Ovary (tissue), 9 donors: ENCODE results near the gene RAB33A. TPM values are rescaled to one million over a fixed set of nuclear protein-coding genes. Genes with fewer than 3 reads are reported as not detected.

Experiments
- DNase-seq, 5 donors: peaks; one replicate each; pipeline ENCODE4 v3.0.0-alpha.2; 2019 to 2020
- H3K27ac ChIP-seq, 2 donors: fragments of 200-600 bp; one replicate each; pipeline versions ENCODE4 v1.5.1 to v1.8.0; 2019 to 2022
- H3K27me3 ChIP-seq: fragments of 200-600 bp; one replicate; pipeline ENCODE4 v1.8.0; 2022
- H3K36me3 ChIP-seq: fragments of 200-600 bp; sonication (generic); one replicate; pipeline ENCODE4 v1.5.1; 2019
- H3K4me1 ChIP-seq: one replicate; pipeline ENCODE4 v1.8.1; 2013; ENCODE audit warnings: mild to moderate bottlenecking, moderate library complexity; ENCODE audit not compliant: insufficient read depth
- H3K4me3 ChIP-seq: fragments of 200-600 bp; sonication (generic); one replicate; pipeline ENCODE4 v1.5.1; 2017
- H3K9me3 ChIP-seq, 2 donors: fragments of 200-600 bp in 1 of 2; sonication (generic) in 1 of 2; one replicate each; pipeline versions ENCODE4 v1.5.1 to v1.8.1; 2013 to 2019; ENCODE audit warnings: mild to moderate bottlenecking in 1 of 2, moderate library complexity in 1 of 2
- EP300 ChIP-seq: sonication (generic); formaldehyde crosslinking; IDR thresholded peaks from one replicate; pipeline ENCODE4 v1.6.1; 2017; ENCODE audit warnings: antibody characterized with exemption
- POLR2A ChIP-seq: fragments of 450-650 bp; IDR thresholded peaks from one replicate; pipeline ENCODE4 v1.6.1; 2017; ENCODE audit warnings: antibody characterized with exemption, mild to moderate bottlenecking, moderate library complexity
- WGBS, 3 donors: extraction: QIAGEN DNeasy Blood & Tissue Kit in 1 of 3; methylation state at CpG; one replicate each; pipeline versions ENCODE4 v1.1.5 to v1.1.7; 2013 to 2017; 5-methylcytosine and 5-hydroxymethylcytosine counted together
- intact Hi-C, 4 donors: fragments of 100-400 bp; cut with DNase I; formaldehyde crosslinking; loops; one replicate each; pipeline versions ENCODE4 v1.11.0 to v1.15.1; 2022 to 2023
- polyA plus RNA-seq, 2 donors: library from polyadenylated mRNA; stranded (reverse); fragments of 200-250 nt in 1 of 2; fragments of 350-450 nt in 1 of 2; fragmentation: Illumina TruSeq in 1 of 2; extraction: RNeasy Lipid Tissue Mini Kit (QIAGEN cat#74804) in 1 of 2; gene quantifications; one replicate each; pipeline ENCODE4 v1.2.3, GENCODE V29; 2013 to 2014
- total RNA-seq, 7 donors: library from RNA; depleted of rRNA in 2 of 7; stranded (reverse); fragments of >200 nt in 2 of 7; fragmentation: NEBNext Ultra II Directional in 3 of 7; extraction: Animal tissue kit (Norgen Biotek cat#: 25700) in 3 of 7; gene quantifications; one replicate each; pipeline versions ENCODE4 v1.1.0 to v1.2.4, GENCODE V29; 2016 to 2023
- TF ChIP-seq, protein P1 (sequence below), 3 donors: fragments of 450-650 bp in 2 of 3; fragments of 200-600 bp in 1 of 3; IDR thresholded peaks; one replicate each; pipeline versions ENCODE4 v1.5.1 to v1.8.0; 2016 to 2022; ENCODE audit warnings: antibody characterized with exemption in 3 of 3, mild to moderate bottlenecking in 1 of 3
- donor health status: DM: no; HTN: no; CAD: no; lungs with moderate emphysema.
- donor health status: DM: no; HTN: no; CAD: no.
- donor health status: Bipolar disorder and iron deficiency.
- donor health status: DM: yes; HTN: yes; CAD: no.
- donor health status: DM: no; HTN: no; CAD: no.
- donor health status: DM: yes; HTN: yes; CAD: no.

The RAB33A gene
- total and polyA plus RNA-seq, 9 donors, result 0.24 to 3.3 (median 1.8) TPM

DNA sequence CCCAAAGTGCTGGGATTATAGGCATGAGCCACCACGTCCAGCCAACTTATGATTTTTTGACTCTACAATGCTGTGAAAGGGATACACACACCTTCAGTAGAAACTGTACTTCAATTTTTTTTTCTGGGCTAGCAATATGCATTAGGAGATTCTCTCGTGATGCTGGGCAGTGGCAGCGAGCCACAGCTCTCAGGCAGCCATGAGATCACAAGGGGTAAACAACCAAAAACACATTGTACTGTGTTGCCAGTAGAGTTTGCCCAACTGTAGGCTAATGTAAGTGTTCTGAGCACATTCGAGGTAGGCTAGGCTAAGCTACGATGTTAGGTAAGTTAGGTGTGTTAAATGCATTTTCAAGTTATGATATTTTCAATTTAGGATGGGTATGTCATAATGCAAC is 25.7 kb downstream of the RAB33A start:
- H3K9me3 ChIP-seq, result no peaks in the 10 kb centered on the region
- intact Hi-C loops, result loop anchor here in 1 of 4 donors (10.0 kb wide), 1 partner anchor 273 kb away; no protein-coding TSS in a partner anchor
- 53 to 62% (median 57%) methylated on average over 5 of the region's 5 CpGs for WGBS, 3 donors
- H3K4me3 ChIP-seq, result no peak overlapping the region
- no peak for DNase-seq
- no peak overlapping the region for H3K27ac ChIP-seq
- TF ChIP-seq EP300, result no peak
- no peak for TF ChIP-seq POLR2A
- TF ChIP-seq, protein P1, sequence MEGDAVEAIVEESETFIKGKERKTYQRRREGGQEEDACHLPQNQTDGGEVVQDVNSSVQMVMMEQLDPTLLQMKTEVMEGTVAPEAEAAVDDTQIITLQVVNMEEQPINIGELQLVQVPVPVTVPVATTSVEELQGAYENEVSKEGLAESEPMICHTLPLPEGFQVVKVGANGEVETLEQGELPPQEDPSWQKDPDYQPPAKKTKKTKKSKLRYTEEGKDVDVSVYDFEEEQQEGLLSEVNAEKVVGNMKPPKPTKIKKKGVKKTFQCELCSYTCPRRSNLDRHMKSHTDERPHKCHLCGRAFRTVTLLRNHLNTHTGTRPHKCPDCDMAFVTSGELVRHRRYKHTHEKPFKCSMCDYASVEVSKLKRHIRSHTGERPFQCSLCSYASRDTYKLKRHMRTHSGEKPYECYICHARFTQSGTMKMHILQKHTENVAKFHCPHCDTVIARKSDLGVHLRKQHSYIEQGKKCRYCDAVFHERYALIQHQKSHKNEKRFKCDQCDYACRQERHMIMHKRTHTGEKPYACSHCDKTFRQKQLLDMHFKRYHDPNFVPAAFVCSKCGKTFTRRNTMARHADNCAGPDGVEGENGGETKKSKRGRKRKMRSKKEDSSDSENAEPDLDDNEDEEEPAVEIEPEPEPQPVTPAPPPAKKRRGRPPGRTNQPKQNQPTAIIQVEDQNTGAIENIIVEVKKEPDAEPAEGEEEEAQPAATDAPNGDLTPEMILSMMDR (IDR thresholded peaks at IDR 0.05), result no peak
- H3K27me3 ChIP-seq, result no peaks in the 10 kb centered on the region
- no peaks in the 10 kb centered on the region for H3K4me1 ChIP-seq
- no peaks in the 10 kb centered on the region for H3K36me3 ChIP-seq

DNA sequence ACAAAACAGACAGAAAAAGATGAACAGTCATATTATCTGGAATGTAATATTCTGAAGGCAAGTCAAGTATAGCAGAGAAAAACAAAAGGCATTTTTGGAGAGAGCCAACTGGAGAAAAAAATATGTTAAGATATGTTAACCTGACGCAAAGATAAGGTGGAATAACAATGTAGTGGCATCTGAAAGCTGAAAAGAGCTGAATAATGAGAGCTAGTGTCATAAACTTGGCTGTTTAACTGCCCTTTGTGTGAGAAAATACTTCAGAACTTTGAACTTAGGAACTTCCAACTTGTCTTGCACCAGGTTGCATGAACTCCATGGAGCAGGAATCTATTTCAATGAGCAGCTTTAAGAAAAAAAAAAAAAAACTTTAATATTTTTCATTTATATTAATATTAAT is 32.9 kb downstream of the RAB33A start:
- 18 to 49% (median 40%) methylated on average over 1 of the region's 1 CpG for WGBS, 3 donors
- no peak for DNase-seq
- H3K27ac ChIP-seq, result no peak overlapping the region
- intact Hi-C loops, result no loop called here
- H3K9me3 ChIP-seq, result no peaks in the 10 kb centered on the region
- H3K4me3 ChIP-seq, result no peak overlapping the region
- no peaks in the 10 kb centered on the region for H3K36me3 ChIP-seq
- TF ChIP-seq POLR2A (no peak), EP300 (no peak)
- TF ChIP-seq, protein P1 (IDR thresholded peaks at IDR 0.05), result no peak
- no peaks in the 10 kb centered on the region for H3K27me3 ChIP-seq
- H3K4me1 ChIP-seq, result no peaks in the 10 kb centered on the region

- Histone ChIP-seq H3K4me3 (no peak overlapping the region), H3K4me1 (no peaks in the 10 kb centered on the region), H3K36me3 (no peaks in the 10 kb centered on the region), H3K27me3 (no peaks in the 10 kb centered on the region), H3K27ac (no peak overlapping the region), H3K9me3 (no peaks in the 10 kb centered on the region)
- no peak for DNase-seq
- 68 to 74% (median 73%) methylated on average over 4 of the region's 4 CpGs for WGBS, 3 donors
- TF ChIP-seq EP300 (no peak), POLR2A (no peak)
- intact Hi-C loops, result no loop called here
These were observed 39.8 kb downstream of the RAB33A start for GRCh38 chrX:130211415-130212186.

GRCh38 chrX:130212371-130212770 is 40.6 kb downstream of the RAB33A start:
- Histone ChIP-seq H3K27me3 (no peaks in the 10 kb centered on the region), H3K27ac (no peak overlapping the region), H3K4me3 (no peak overlapping the region), H3K9me3 (no peaks in the 10 kb centered on the region), H3K4me1 (no peaks in the 10 kb centered on the region), H3K36me3 (no peaks in the 10 kb centered on the region)
- WGBS, 3 donors, result 46 to 86% (median 56%) methylated on average over 1 of the region's 1 CpG
- TF ChIP-seq, protein P1 (IDR thresholded peaks at IDR 0.05), result no peak
- TF ChIP-seq EP300 (no peak), POLR2A (no peak)
- intact Hi-C loops, result no loop called here
- DNase-seq, result no peak

DNA sequence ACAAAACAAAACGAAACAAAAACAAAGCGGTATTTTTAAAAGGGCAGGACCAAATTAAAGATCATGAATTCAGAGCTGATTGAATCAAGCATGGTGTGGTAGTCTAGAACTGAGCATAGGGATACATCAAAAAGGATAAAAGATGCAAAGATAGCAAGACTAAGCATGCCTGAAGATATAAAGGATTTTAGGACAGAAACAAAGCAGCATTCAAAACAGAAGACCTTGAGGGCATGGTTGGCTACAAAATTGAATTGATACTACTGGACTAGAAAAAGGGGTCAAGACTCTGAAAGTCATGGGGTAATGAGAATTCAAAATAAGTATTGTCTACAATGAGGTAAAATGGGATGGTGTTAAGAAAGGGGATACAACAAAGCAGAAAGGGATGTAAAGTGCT is 41.6 kb downstream of the RAB33A start:
- DNase-seq, result no peak
- H3K4me1 ChIP-seq, result no peaks in the 10 kb centered on the region
- intact Hi-C loops, result no loop called here
- H3K4me3 ChIP-seq, result no peak overlapping the region
- H3K27me3 ChIP-seq, result no peaks in the 10 kb centered on the region
- no peaks in the 10 kb centered on the region for H3K9me3 ChIP-seq
- WGBS, 3 donors, result 76 to 88% (median 83%) methylated on average over 2 of the region's 2 CpGs
- TF ChIP-seq EP300 (no peak), POLR2A (no peak)
- TF ChIP-seq, protein P1 (IDR thresholded peaks at IDR 0.05), result no peak
- no peak overlapping the region for H3K27ac ChIP-seq
- H3K36me3 ChIP-seq, result no peaks in the 10 kb centered on the region
